ENCODE data around the gene NAT16.
"Not testable (repeated sequence)": the region's sequence is repeated elsewhere in the genome, so short reads cannot be mapped to it uniquely, and the experiment has no call there.

NAT16 gene

GRCh38 chr7:101202603-101202918 lies 22.5 kb upstream of the NAT16 start:
- no peak for DNase-seq (ENCODE audit: extremely low read depth in 1 of 2, low read depth in 1 of 2)

DNA sequence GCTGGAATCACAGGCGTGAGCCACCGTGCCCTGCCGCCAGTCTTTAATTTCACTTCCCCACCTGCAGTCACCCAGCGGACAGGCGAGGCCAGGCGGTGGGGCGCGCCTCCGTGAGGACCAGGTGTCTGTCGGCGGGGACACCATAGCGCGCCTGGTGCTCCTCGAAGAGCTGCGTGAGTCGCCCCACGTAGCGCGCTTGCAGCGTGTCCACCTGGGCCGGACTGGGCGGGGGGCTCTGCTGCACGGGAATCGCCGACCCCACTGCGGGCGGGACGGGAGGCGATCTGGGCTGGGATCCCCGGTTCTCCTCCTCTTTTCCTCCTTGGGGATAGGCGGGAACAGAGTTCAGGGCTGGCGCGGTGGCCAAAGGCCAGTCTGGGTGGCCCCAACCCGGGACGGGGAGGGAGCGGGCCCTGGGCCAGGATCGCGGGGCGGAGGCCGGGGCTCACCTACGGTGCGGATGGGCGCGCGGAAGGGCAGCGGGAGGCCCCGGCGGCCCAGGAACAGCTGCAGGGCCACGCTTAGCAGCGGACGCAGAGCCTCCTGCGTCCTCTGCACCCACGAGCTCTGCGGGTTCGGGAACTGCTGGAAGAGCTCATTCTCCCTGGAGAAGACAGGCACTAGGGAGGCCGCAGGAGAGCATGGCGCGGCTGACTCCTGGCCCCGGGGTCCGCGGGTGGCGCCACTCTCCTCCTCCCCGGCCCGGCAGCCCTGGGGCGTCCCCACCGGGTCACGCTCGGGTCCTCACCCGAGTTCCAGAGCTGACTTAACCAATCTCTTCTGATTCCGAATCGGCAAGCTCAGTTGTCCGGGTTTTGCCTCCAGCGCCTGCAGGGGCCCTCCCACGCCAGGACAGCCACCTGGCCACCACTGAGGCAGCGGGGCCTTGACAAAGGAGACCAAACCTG lies 21.9 kb upstream of the NAT16 start:
- no peak for DNase-seq (ENCODE audit: extremely low read depth in 1 of 2, low read depth in 1 of 2)

GRCh38 chr7:101200862-101201599 lies 20.9 kb upstream of the NAT16 start, which contains the start of gene MOGAT3:
Gene MOGAT3 (minus strand): TSS chr7:101201036. CDS start chr7:101200854, 182 bp downstream.
- no peak for DNase-seq (ENCODE audit: extremely low read depth in 1 of 2, low read depth in 1 of 2)

GRCh38 chr7:101200504-101200861 lies 20.4 kb upstream of the NAT16 start:
- no peak for DNase-seq (ENCODE audit: extremely low read depth in 1 of 2, low read depth in 1 of 2)

GRCh38 chr7:101199522-101199921 lies 19.4 kb upstream of the NAT16 start:
- DNase-seq (ENCODE audit: extremely low read depth in 1 of 2, low read depth in 1 of 2) = not testable (repeated sequence)

- DNase-seq (ENCODE audit: extremely low read depth in 1 of 2, low read depth in 1 of 2) = no peak
Measured at GRCh38 chr7:101198476-101198875, 18.4 kb upstream of the NAT16 start.

DNA sequence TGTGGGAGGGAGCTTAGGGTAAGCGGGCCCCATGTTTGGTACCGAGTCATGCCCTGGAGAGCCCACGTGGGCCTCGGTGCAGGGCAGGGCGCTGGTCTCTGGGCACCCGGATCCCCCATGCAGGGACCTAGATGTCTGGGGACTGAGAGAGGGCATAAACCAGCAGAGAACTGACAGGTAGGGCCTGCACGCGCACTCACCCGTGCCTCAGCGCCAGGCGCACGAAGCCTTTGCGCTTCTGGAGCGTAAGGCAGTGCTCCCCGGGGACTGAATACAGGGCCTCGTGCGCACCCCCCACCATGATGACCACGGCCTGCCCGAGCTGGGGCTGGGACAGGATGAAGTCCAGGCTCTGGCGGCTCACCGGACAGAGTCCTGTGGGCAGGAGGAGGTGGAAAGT lies 17.9 kb upstream of the NAT16 start:
- no peak for DNase-seq (ENCODE audit: extremely low read depth in 1 of 2, low read depth in 1 of 2)

DNA sequence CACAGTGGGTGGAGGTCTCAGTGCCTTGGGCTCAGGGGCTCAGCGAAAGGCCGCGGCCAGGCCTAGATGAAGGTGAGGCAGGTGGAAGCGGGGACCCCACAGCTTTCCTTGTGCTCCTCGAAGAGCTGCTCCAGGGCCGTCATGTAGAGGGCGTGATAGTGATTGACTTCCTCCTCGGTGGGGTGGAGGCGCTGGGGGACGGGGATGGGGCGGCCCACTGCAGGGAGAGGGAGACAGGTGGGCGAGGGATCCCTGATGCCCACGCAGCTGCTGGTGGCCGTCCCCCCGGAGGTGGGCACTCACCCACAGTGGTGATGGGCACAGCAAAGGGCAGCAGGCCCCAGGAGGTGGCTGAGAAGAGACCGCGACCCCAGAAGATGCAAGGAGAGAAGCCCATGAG lies 15.8 kb upstream of the NAT16 start:
- no peak for DNase-seq (ENCODE audit: extremely low read depth in 1 of 2, low read depth in 1 of 2)

GRCh38 chr7:101189109-101189508 lies 9.0 kb upstream of the NAT16 start:
- no peak for DNase-seq (ENCODE audit: extremely low read depth in 1 of 2, low read depth in 1 of 2)

GRCh38 chr7:101186844-101187428 lies 6.8 kb upstream of the NAT16 start:
- no peak for DNase-seq (ENCODE audit: extremely low read depth in 1 of 2, low read depth in 1 of 2)

- DNase-seq (ENCODE audit: extremely low read depth in 1 of 2, low read depth in 1 of 2) = no peak
Measured at GRCh38 chr7:101186194-101186593, 6.1 kb upstream of the NAT16 start.

GRCh38 chr7:101185258-101185839 lies 5.3 kb upstream of the NAT16 start:
- DNase-seq (ENCODE audit: extremely low read depth in 1 of 2, low read depth in 1 of 2) = no peak

DNA sequence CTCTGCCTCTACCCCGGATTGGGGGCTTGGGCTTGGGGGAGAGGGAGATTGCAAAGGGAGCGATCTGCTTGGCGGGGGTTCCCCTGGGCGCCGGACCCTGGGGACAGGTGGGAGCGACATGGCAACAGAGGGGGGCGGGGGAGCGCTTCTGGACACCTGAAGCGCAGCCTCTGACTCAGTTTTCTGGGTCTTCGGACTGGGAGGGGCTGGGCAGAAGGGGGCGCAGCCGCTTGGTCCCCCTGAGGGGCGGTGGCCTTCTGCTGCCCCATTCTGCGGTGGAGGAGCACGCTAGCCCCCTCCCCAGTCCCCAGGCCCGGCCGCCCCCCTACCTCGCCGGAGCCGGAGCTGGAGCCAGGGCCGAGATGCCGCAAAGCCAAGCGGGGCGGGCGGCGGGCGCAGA lies 380 bp downstream of the NAT16 start:
- no peak for DNase-seq (ENCODE audit: extremely low read depth in 1 of 2, low read depth in 1 of 2)

DNA sequence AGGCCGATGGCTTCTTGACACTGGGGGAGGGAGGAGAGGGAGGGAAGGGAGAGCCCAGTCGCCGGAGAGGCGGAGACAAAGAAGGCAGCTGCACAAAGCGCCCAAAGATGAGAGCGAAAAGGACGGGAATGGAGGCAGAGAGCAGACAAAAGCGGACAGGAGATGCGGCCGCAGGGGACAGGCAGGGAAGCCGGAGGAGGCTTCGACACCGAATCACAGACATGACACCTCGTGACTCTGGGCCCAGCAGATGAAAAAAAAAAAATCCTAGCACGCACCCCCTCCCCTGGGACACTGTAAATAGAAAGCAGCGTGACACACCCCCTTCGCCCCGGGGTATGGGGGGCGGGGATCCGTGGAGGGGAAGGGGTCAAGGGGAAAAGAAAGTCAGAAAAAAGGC lies 976 bp downstream of the NAT16 start:
- DNase-seq (ENCODE audit: extremely low read depth in 1 of 2, low read depth in 1 of 2) = no peak

DNA sequence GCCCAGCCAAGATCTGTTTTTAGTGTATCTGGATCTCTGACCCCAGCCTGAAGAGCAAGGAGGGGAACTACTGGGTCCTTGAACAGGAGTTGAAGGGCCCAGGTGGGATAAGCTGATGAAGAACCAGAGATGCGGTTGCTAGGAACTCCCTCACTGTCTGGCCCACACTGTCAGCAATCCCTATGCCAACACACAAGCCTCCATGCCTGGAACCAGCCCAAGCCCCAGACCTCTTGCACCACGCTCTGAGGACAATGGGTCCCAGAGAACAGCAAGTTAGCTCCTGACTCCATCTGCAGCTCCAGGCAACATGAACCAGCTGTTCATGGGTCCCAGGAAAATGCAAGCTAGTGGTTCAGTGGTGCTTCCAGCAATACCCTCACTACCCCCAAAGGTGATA lies 2.4 kb downstream of the NAT16 start:
- no peak for DNase-seq (ENCODE audit: extremely low read depth in 1 of 2, low read depth in 1 of 2)

GRCh38 chr7:101175664-101176063 lies 4.4 kb downstream of the NAT16 start:
- DNase-seq (ENCODE audit: extremely low read depth in 1 of 2, low read depth in 1 of 2) = no peak

GRCh38 chr7:101174322-101174854 lies 5.7 kb downstream of the NAT16 start:
- no peak for DNase-seq (ENCODE audit: extremely low read depth in 1 of 2, low read depth in 1 of 2)

DNA sequence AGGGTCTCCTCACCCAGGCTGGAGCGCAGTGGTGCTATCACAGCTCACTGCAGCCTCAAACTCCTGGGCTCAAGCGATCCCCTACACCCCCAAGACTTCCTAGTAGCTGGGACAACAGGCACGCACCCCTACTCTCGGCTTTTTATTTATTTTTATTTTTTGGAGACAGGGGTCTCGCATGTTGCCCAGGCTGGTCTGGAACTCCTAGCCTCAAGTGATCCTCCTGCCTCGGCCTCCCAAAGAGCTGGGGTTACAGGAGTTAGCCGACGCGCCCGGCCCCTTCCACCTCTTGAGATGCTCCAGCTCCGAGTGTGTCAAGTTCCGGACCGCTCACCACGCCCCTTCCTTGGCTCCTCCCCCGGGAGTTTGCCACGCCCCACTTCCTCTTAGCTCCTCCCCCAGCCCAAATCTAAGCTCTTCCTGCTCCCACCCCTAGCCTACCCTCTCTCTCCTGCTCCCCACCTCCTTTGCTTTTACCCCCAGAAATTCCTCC lies 6.3 kb downstream of the NAT16 start:
- DNase-seq (ENCODE audit: extremely low read depth in 1 of 2, low read depth in 1 of 2) = peak in 1 of 2 donors; percentile 32

DNA sequence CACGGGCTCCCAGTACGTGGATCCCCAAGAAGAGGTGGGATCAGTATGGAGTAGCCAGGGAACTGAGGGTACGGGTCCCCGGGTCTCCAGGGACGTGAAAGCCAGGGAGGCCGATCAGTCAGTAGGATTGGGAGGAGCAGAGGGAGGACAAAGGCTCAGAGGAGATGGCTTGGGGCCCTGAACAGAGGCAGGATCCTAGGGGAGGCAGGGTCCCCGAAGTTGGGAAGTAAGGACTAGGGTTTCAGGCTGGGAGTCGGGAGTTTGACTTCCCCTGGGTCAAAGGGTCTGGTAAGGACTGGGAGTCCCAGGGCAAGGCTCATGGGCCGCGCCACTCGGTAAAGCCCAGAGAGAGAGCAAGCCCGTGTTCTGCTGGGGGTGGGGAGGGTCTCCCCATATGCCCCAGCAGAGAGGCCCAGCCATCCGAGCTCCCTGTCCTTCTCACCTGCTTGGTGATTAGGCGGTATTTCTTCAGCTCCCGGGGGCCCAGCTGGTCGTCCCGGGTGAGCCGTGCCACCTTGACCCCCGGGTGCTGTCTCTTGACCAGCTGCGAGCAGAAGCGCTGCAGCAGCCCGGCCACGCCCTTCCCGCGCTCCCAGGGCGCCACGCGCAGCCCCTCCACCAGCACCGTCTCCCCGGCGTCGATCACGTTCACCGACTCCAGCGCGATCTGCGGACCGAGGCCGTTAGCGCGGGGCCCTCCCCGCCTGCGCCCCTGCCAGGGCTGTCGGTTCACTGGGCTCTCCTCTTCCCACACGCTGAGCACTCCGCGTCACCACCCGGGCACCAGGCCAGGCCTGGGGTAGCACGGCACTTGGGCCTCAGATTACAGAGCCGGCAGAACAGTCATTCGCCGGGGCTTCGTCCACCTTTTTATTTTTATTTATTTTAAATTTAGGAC lies 7.0 kb downstream of the NAT16 start:
- no peak for DNase-seq (ENCODE audit: extremely low read depth in 1 of 2, low read depth in 1 of 2)
